Tibial nerve (tissue), 4 donors: Measurements from ENCODE around the gene ECSIT.

ENCODE experiments used
- EP300 ChIP-seq, 2 donors: sonication (generic); formaldehyde crosslinking; IDR thresholded peaks; one replicate each; pipeline ENCODE4 v1.6.1; 2017; ENCODE audit warnings: antibody characterized with exemption in 2 of 2, mild to moderate bottlenecking in 1 of 2
- TF ChIP-seq, protein P1 (sequence below), 5 experiments: fragments of 200-600 bp in 3 of 5; fragments of 450-650 bp in 2 of 5; sonication (generic) in 3 of 5; IDR thresholded peaks; one replicate each; pipeline ENCODE4 v1.5.1; 2016 to 2019; ENCODE audit warnings: antibody characterized with exemption in 5 of 5, mild to moderate bottlenecking in 3 of 5, moderate library complexity in 2 of 5

DNA sequence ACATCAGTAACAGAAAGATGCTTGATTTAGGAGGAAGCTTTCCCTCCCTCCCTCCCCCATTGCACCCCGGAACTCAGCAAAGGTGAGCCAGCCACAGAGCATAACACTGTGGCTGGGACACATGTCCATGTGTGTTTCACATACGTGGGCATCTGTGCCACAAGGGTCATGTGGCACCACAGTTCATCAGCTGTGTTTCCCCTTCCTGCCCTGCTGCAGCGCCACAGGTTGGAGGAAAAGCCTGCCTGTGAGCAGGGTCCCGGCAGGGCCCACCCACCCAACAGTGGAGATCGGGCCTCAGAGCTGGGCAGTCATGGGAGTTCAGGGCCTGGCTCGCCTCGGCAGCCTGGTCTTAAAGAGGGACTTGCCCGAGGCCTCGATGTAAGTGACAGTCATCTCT is 45.8 kb upstream of the ECSIT start:
- TF ChIP-seq, protein P1, sequence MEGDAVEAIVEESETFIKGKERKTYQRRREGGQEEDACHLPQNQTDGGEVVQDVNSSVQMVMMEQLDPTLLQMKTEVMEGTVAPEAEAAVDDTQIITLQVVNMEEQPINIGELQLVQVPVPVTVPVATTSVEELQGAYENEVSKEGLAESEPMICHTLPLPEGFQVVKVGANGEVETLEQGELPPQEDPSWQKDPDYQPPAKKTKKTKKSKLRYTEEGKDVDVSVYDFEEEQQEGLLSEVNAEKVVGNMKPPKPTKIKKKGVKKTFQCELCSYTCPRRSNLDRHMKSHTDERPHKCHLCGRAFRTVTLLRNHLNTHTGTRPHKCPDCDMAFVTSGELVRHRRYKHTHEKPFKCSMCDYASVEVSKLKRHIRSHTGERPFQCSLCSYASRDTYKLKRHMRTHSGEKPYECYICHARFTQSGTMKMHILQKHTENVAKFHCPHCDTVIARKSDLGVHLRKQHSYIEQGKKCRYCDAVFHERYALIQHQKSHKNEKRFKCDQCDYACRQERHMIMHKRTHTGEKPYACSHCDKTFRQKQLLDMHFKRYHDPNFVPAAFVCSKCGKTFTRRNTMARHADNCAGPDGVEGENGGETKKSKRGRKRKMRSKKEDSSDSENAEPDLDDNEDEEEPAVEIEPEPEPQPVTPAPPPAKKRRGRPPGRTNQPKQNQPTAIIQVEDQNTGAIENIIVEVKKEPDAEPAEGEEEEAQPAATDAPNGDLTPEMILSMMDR (IDR thresholded peaks at IDR 0.05) = no peak
- TF ChIP-seq EP300 (IDR thresholded peaks at IDR 0.05) = no peak
